HEK293 (cell line): ENCODE data around the gene OTUD1.

ENCODE experiments used
- HOXC10 ChIP-seq: sonication (generic); formaldehyde crosslinking; IDR thresholded peaks from 2 replicates; pipeline ENCODE4 v1.8.1; 2023; ENCODE audit warnings: mild to moderate bottlenecking, missing genetic modification reagents
- HOXD13 ChIP-seq: sonication (generic); formaldehyde crosslinking; IDR thresholded peaks from 2 replicates; pipeline ENCODE4 v1.8.0; 2022; ENCODE audit warnings: missing genetic modification reagents, borderline replicate concordance
- KLF8 ChIP-seq: fragments of 450-650 bp; formaldehyde crosslinking; IDR thresholded peaks from 2 replicates; pipeline ENCODE4 v1.5.1; 2016; ENCODE audit warnings: missing biosample characterization, missing genetic modification characterization
- OSR2 ChIP-seq: fragments of 450-650 bp; formaldehyde crosslinking; IDR thresholded peaks from 2 replicates; pipeline ENCODE4 v1.5.1; 2016; ENCODE audit warnings: missing biosample characterization, missing genetic modification characterization
- PRDM2 ChIP-seq: fragments of 450-650 bp; formaldehyde crosslinking; IDR thresholded peaks from 2 replicates; pipeline ENCODE4 v1.5.1; 2016; ENCODE audit warnings: missing biosample characterization, missing genetic modification characterization, borderline replicate concordance
- SETDB1 ChIP-seq: IDR thresholded peaks from one replicate; pipeline ENCODE4 v1.6.1; 2017; ENCODE audit warnings: mild to moderate bottlenecking, low read length, moderate library complexity, mixed read lengths; ENCODE audit not compliant: insufficient read length
- SP3 ChIP-seq: fragments of 450-650 bp; formaldehyde crosslinking; IDR thresholded peaks from 2 replicates; pipeline ENCODE4 v1.5.1; 2016; ENCODE audit warnings: missing biosample characterization, missing genetic modification characterization
- TRIM28 ChIP-seq: IDR thresholded peaks from 2 replicates; pipeline ENCODE4 v1.6.1; 2011; ENCODE audit warnings: low read length, control low read depth, borderline replicate concordance
- ZBTB48 ChIP-seq: fragments of 450-650 bp; formaldehyde crosslinking; IDR thresholded peaks from 2 replicates; pipeline ENCODE4 v1.5.1; 2016; ENCODE audit warnings: missing biosample characterization, missing genetic modification characterization
- ZBTB8A ChIP-seq: fragments of 450-650 bp; formaldehyde crosslinking; IDR thresholded peaks from 2 replicates; pipeline ENCODE4 v1.5.1; 2016; ENCODE audit warnings: missing biosample characterization, missing genetic modification characterization
- ZFP41 ChIP-seq: fragments of 450-650 bp; formaldehyde crosslinking; IDR thresholded peaks from 2 replicates; pipeline ENCODE4 v1.5.1; 2016; ENCODE audit warnings: missing biosample characterization, missing genetic modification characterization, borderline replicate concordance
- ZFP69B ChIP-seq: fragments of 450-650 bp; formaldehyde crosslinking; IDR thresholded peaks from 2 replicates; pipeline ENCODE4 v1.5.1; 2016; ENCODE audit warnings: missing biosample characterization, missing genetic modification characterization
- ZNF155 ChIP-seq: fragments of 450-650 bp; formaldehyde crosslinking; IDR thresholded peaks from 2 replicates; pipeline ENCODE4 v1.5.1; 2016; ENCODE audit warnings: missing biosample characterization, missing genetic modification characterization
- ZNF174 ChIP-seq: fragments of 450-650 bp; formaldehyde crosslinking; IDR thresholded peaks from 2 replicates; pipeline ENCODE4 v1.5.0; 2017; ENCODE audit warnings: missing biosample characterization, mild to moderate bottlenecking, missing genetic modification characterization
- ZNF23 ChIP-seq: fragments of 450-650 bp; formaldehyde crosslinking; IDR thresholded peaks from 2 replicates; pipeline ENCODE4 v1.5.1; 2016; ENCODE audit warnings: missing biosample characterization, missing genetic modification characterization, borderline replicate concordance
- ZNF248 ChIP-seq: fragments of 450-650 bp; formaldehyde crosslinking; IDR thresholded peaks from 2 replicates; pipeline ENCODE4 v1.5.1; 2017; ENCODE audit warnings: missing biosample characterization, missing genetic modification characterization
- ZNF292 ChIP-seq: fragments of 450-650 bp; formaldehyde crosslinking; IDR thresholded peaks from 2 replicates; pipeline ENCODE4 v1.5.1; 2016; ENCODE audit warnings: low read depth, missing biosample characterization, missing genetic modification characterization, borderline replicate concordance
- ZNF354C ChIP-seq: fragments of 450-650 bp; formaldehyde crosslinking; IDR thresholded peaks from 2 replicates; pipeline ENCODE4 v1.5.1; 2016; ENCODE audit warnings: missing biosample characterization, missing genetic modification characterization, low read depth, borderline replicate concordance
- ZNF518A ChIP-seq: fragments of 450-650 bp; formaldehyde crosslinking; conservative IDR thresholded peaks from 2 replicates; pipeline ENCODE4 v1.5.1; 2016; ENCODE audit warnings: low read depth, missing biosample characterization, missing genetic modification characterization
- ZNF544 ChIP-seq: fragments of 450-650 bp; formaldehyde crosslinking; IDR thresholded peaks from 2 replicates; pipeline ENCODE4 v1.5.0; 2017; ENCODE audit warnings: missing biosample characterization, missing genetic modification characterization
- ZNF555 ChIP-seq: fragments of 450-650 bp; formaldehyde crosslinking; conservative IDR thresholded peaks from 2 replicates; pipeline ENCODE4 v1.5.1; 2017; ENCODE audit warnings: missing biosample characterization, mild to moderate bottlenecking, missing genetic modification characterization, inconsistent platforms
- ZNF629 ChIP-seq: fragments of 450-650 bp; formaldehyde crosslinking; IDR thresholded peaks from 2 replicates; pipeline ENCODE4 v1.5.1; 2017; ENCODE audit warnings: missing biosample characterization, missing genetic modification characterization
- ZNF830 ChIP-seq: fragments of 450-650 bp; IDR thresholded peaks from 2 replicates; pipeline ENCODE4 v1.5.0; 2018; ENCODE audit warnings: missing biosample characterization, missing genetic modification characterization, low read depth, mild to moderate bottlenecking, moderate library complexity

Gene OTUD1

GRCh38 chr10:23408330-23408976 lies 30.4 kb upstream of the OTUD1 start (continued):
- TF ChIP-seq ZBTB8A (tag by site-specific recombination), result peak; percentile 44; the same call in 1 of the 2 replicates
- no peak for TF ChIP-seq ZNF174 (tag by site-specific recombination)
- no peak for TF ChIP-seq ZBTB48 (tag by site-specific recombination)
- peak; percentile 93 for TF ChIP-seq OSR2
- TF ChIP-seq HOXD13, result no peak
- TF ChIP-seq KLF8, result peak; percentile 95
- TF ChIP-seq ZNF155 (tag by site-specific recombination), result no peak
- TF ChIP-seq ZNF544 (tag by site-specific recombination), result no peak
- TF ChIP-seq ZFP41 (tag by site-specific recombination), result no peak
- TF ChIP-seq SETDB1, result no peak
- TF ChIP-seq ZNF518A (tag by site-specific recombination), result no peak; the same call in 1 of the 2 replicates
- no peak for TF ChIP-seq ZNF555 (tag by site-specific recombination)
- no peak for TF ChIP-seq ZNF830 (tag by site-specific recombination)
- TF ChIP-seq ZNF23 (tag by site-specific recombination), result no peak
- peak; percentile 99 for TF ChIP-seq ZNF629
- TF ChIP-seq ZNF354C (tag by site-specific recombination), result no peak
- no peak for TF ChIP-seq ZNF292 (tag by site-specific recombination)
- TF ChIP-seq TRIM28, result peak; percentile 74; the same call in 1 of the 2 replicates
- peak; percentile 69 for TF ChIP-seq SP3 (tag by site-specific recombination)
- no peak for TF ChIP-seq PRDM2 (tag by site-specific recombination)
- peak; percentile 81 for TF ChIP-seq ZFP69B (tag by site-specific recombination)
- TF ChIP-seq ZNF248 (tag by site-specific recombination), result no peak
- TF ChIP-seq HOXC10, result no peak
